ENCODE measurements around the gene STARD9.
"Not testable (repeated sequence)": the region's sequence is repeated elsewhere in the genome, so short reads cannot be mapped to it uniquely, and the experiment has no call there.

The STARD9 gene

GRCh38 chr15:42591238-42591934 lies 16.0 kb downstream of the STARD9 start:
- peak; percentile 66 for DNase-seq

- DNase-seq = no peak
These were observed 17.3 kb downstream of the STARD9 start for GRCh38 chr15:42592716-42593115.

- DNase-seq = peak; percentile 26
These were observed 17.7 kb downstream of the STARD9 start for GRCh38 chr15:42593143-42593542.

- no peak for DNase-seq
These were observed 18.7 kb downstream of the STARD9 start for GRCh38 chr15:42594095-42594494.

- peak; percentile 27 for DNase-seq
These were observed 20.3 kb downstream of the STARD9 start for GRCh38 chr15:42595626-42596240.

GRCh38 chr15:42601316-42601715 lies 25.9 kb downstream of the STARD9 start:
- DNase-seq = not testable (repeated sequence)

GRCh38 chr15:42602501-42602900 lies 27.1 kb downstream of the STARD9 start:
- DNase-seq = no peak

- no peak for DNase-seq
These were observed 28.6 kb downstream of the STARD9 start for GRCh38 chr15:42603978-42604377.

- DNase-seq = peak; percentile 53
These were observed 29.7 kb downstream of the STARD9 start for GRCh38 chr15:42604894-42605744.

- no peak for DNase-seq
These were observed 30.4 kb downstream of the STARD9 start for GRCh38 chr15:42605796-42606195.

GRCh38 chr15:42608110-42608531 lies 32.7 kb downstream of the STARD9 start:
- peak; percentile 33 for DNase-seq

- no peak for DNase-seq
These were observed 33.5 kb downstream of the STARD9 start for GRCh38 chr15:42608752-42609488.

- no peak for DNase-seq
These were observed 36.1 kb downstream of the STARD9 start for GRCh38 chr15:42611532-42611931.

GRCh38 chr15:42612367-42612912 lies 37.0 kb downstream of the STARD9 start:
- no peak for DNase-seq

GRCh38 chr15:42616107-42616506 lies 40.7 kb downstream of the STARD9 start:
- no peak for DNase-seq

GRCh38 chr15:42619656-42620371 lies 44.4 kb downstream of the STARD9 start:
- no peak for DNase-seq

- DNase-seq = no peak
These were observed 46.0 kb downstream of the STARD9 start for GRCh38 chr15:42621386-42621785.

GRCh38 chr15:42621996-42622925 lies 46.9 kb downstream of the STARD9 start:
- DNase-seq = no peak

- DNase-seq = no peak
These were observed 48.5 kb downstream of the STARD9 start for GRCh38 chr15:42623951-42624350.

GRCh38 chr15:42627485-42627884 lies 52.1 kb downstream of the STARD9 start:
- no peak for DNase-seq

- DNase-seq = peak; percentile 13
These were observed 53.4 kb downstream of the STARD9 start for GRCh38 chr15:42628761-42629160.

Data from fibroblast of upper back skin (primary cell).